Peyer's patch (tissue), 4 donors: Measurements from ENCODE around the gene VENTX. TPM values are rescaled to one million over a fixed set of nuclear protein-coding genes. Genes with fewer than 3 reads are reported as not detected.

Source experiments
- DNase-seq, 3 donors: peaks; one replicate each; pipeline ENCODE4 v3.0.0-alpha.2; 2017 to 2019
- H3K27ac ChIP-seq, 4 donors: fragments of 200-600 bp; sonication (generic); one replicate each; pipeline ENCODE4 v1.5.1; 2016 to 2019
- H3K27me3 ChIP-seq, 2 donors: fragments of 200-600 bp; sonication (generic); one replicate each; pipeline ENCODE4 v1.5.1; 2019
- H3K36me3 ChIP-seq, 3 donors: fragments of 200-600 bp; sonication (generic); one replicate each; pipeline ENCODE4 v1.5.1; 2016 to 2019
- H3K4me1 ChIP-seq, 4 donors: fragments of 200-600 bp; sonication (generic); one replicate each; pipeline ENCODE4 v1.5.1; 2016 to 2019
- H3K4me3 ChIP-seq, 4 donors: fragments of 200-600 bp; sonication (generic); 1 replicate in 3 of 4; 2 replicates in 1 of 4; pipeline ENCODE4 v1.5.1; 2016 to 2019; ENCODE audit warnings: mild to moderate bottlenecking in 1 of 4
- H3K9me3 ChIP-seq, 4 donors: fragments of 200-600 bp; sonication (generic); one replicate each; pipeline ENCODE4 v1.5.1; 2016 to 2019; ENCODE audit warnings: mild to moderate bottlenecking in 1 of 4
- POLR2A ChIP-seq, 2 donors: fragments of 450-650 bp; IDR thresholded peaks; one replicate each; pipeline ENCODE4 v1.5.1; 2017; ENCODE audit warnings: antibody characterized with exemption in 2 of 2, mild to moderate bottlenecking in 2 of 2, moderate library complexity in 2 of 2
- total RNA-seq, 4 donors: library from RNA; depleted of rRNA; stranded (reverse); fragments of >200 nt; gene quantifications; one replicate each; pipeline ENCODE4 v1.1.0, GENCODE V29; 2016
- TF ChIP-seq, protein P1 (sequence below), 6 experiments: fragments of 450-650 bp in 4 of 6; fragments of 200-600 bp in 2 of 6; sonication (generic) in 1 of 6; IDR thresholded peaks; one replicate each; pipeline ENCODE4 v1.5.1; 2017 to 2019; ENCODE audit warnings: antibody characterized with exemption in 6 of 6, mild to moderate bottlenecking in 3 of 6, moderate library complexity in 1 of 6

The VENTX gene
- total RNA-seq, 4 donors from 2014 or later = 0.54 TPM; not detected in 3

- no peak for TF ChIP-seq POLR2A (IDR thresholded peaks at IDR 0.05)
- TF ChIP-seq, protein P1, sequence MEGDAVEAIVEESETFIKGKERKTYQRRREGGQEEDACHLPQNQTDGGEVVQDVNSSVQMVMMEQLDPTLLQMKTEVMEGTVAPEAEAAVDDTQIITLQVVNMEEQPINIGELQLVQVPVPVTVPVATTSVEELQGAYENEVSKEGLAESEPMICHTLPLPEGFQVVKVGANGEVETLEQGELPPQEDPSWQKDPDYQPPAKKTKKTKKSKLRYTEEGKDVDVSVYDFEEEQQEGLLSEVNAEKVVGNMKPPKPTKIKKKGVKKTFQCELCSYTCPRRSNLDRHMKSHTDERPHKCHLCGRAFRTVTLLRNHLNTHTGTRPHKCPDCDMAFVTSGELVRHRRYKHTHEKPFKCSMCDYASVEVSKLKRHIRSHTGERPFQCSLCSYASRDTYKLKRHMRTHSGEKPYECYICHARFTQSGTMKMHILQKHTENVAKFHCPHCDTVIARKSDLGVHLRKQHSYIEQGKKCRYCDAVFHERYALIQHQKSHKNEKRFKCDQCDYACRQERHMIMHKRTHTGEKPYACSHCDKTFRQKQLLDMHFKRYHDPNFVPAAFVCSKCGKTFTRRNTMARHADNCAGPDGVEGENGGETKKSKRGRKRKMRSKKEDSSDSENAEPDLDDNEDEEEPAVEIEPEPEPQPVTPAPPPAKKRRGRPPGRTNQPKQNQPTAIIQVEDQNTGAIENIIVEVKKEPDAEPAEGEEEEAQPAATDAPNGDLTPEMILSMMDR (IDR thresholded peaks at IDR 0.05) = no peak
- no peak for DNase-seq
- H3K36me3 ChIP-seq = no peaks in the 10 kb centered on the region
- H3K27ac ChIP-seq = no peak overlapping the region
- no peaks in the 10 kb centered on the region for H3K27me3 ChIP-seq
- no peaks in the 10 kb centered on the region for H3K4me1 ChIP-seq
- H3K4me3 ChIP-seq = no peak overlapping the region
- no peaks in the 10 kb centered on the region for H3K9me3 ChIP-seq
These were observed 22.9 kb upstream of the VENTX start for GRCh38 chr10:133214468-133215410.

GRCh38 chr10:133215586-133215985, 22.1 kb upstream of the VENTX start:
- Histone ChIP-seq H3K9me3 (no peaks in the 10 kb centered on the region), H3K4me1 (no peaks in the 10 kb centered on the region), H3K4me3 (no peak overlapping the region), H3K27me3 (no peaks in the 10 kb centered on the region), H3K27ac (no peak overlapping the region), H3K36me3 (no peaks in the 10 kb centered on the region)
- TF ChIP-seq, protein P1 (IDR thresholded peaks at IDR 0.05) = no peak
- TF ChIP-seq POLR2A (IDR thresholded peaks at IDR 0.05) = no peak
- DNase-seq = no peak

DNA sequence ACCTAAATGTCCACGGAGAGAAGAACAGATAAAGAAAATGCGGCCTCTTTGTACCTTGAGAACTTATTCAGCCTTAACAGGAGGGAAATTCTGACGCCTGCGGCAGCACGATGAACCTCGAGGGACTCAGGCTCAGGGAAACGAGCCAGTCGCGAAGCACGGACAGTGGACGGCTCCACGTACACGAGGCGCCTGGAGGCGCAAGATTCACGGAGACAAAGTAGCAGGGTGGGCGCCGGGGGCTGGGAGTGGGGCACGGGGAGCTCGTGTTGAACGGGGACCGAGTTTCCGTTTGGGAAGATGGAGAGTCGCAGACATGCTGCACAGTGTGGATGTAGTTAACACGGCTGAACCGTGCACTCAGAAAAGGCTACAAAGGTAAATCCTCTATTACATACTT, 20.9 kb upstream of the VENTX start:
- no peak overlapping the region for H3K4me3 ChIP-seq
- no peak for DNase-seq
- TF ChIP-seq, protein P1 (IDR thresholded peaks at IDR 0.05) = no peak
- no peak for TF ChIP-seq POLR2A (IDR thresholded peaks at IDR 0.05)
- H3K9me3 ChIP-seq = no peaks in the 10 kb centered on the region
- H3K36me3 ChIP-seq = no peaks in the 10 kb centered on the region
- H3K4me1 ChIP-seq = no peaks in the 10 kb centered on the region
- H3K27ac ChIP-seq = no peak overlapping the region
- H3K27me3 ChIP-seq = no peaks in the 10 kb centered on the region

GRCh38 chr10:133217800-133218589, 19.7 kb upstream of the VENTX start:
- Histone ChIP-seq H3K9me3 (no peaks in the 10 kb centered on the region), H3K4me3 (no peak overlapping the region), H3K36me3 (no peaks in the 10 kb centered on the region), H3K4me1 (no peaks in the 10 kb centered on the region), H3K27me3 (no peaks in the 10 kb centered on the region), H3K27ac (no peak overlapping the region)
- TF ChIP-seq POLR2A (IDR thresholded peaks at IDR 0.05) = no peak
- TF ChIP-seq, protein P1 (IDR thresholded peaks at IDR 0.05) = no peak
- DNase-seq = no peak

DNA sequence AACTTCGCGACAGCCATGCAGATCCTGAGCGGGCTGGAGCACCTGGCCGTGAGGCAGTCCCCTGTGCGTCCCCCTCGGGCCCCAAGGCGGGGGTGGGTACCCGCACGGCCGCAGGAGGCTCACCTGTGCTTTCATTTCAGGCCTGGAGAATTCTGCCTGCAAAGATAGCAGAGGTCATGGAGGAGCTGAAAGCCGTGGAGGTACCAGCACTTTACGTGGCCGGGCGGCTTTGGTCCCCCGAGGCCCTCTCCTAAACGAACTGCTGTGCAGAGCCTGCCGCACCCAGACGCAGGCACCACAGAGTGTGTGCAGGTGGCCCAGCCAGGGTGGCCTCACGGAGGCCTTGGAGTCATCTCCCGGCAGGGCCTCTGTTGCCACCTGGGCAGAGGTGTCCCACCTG, 18.8 kb upstream of the VENTX start:
- H3K27me3 ChIP-seq = no peaks in the 10 kb centered on the region
- no peak overlapping the region for H3K27ac ChIP-seq
- no peak overlapping the region for H3K4me3 ChIP-seq
- no peak for DNase-seq
- no peak for TF ChIP-seq POLR2A (IDR thresholded peaks at IDR 0.05)
- TF ChIP-seq, protein P1 (IDR thresholded peaks at IDR 0.05) = no peak
- H3K4me1 ChIP-seq = no peaks in the 10 kb centered on the region
- H3K9me3 ChIP-seq = no peaks in the 10 kb centered on the region
- no peaks in the 10 kb centered on the region for H3K36me3 ChIP-seq
